ENCODE measurements around the gene CLIP2. TPM values are rescaled to one million over a fixed set of nuclear protein-coding genes. Genes with fewer than 3 reads are reported as not detected.

CLIP2 gene
- total RNA-seq, 1 experiment from 2014 or later, result 39.9 TPM

GRCh38 chr7:74293577-74293908 is 4.3 kb downstream of the CLIP2 start:
- in situ Hi-C loops (cut with HindIII; ENCODE audit: low pct_unique_long_range_greater_than_20kb, low sequenced_read_pairs) (no loop called here), intact Hi-C loops (cut with micrococcal nuclease; ENCODE audit: unreplicated experiment) (no loop called here)
- DNase-seq (ENCODE audit: low read depth, low spot score) (no peak), ATAC-seq (no peak)
- 0 out of 4 replicates have a peak overlapping the region, but pooled peaks of 1 of the 2 experiments have one; percentile 6 for H3K4me3 ChIP-seq (ENCODE audit: low read depth in 2 of 2, low read length in 2 of 2)
- TF ChIP-seq POLR2AphosphoS5 (IDR thresholded peaks at IDR 0.05; ENCODE audit: low read depth, low read length), result no peak
- TF ChIP-seq, protein P1, sequence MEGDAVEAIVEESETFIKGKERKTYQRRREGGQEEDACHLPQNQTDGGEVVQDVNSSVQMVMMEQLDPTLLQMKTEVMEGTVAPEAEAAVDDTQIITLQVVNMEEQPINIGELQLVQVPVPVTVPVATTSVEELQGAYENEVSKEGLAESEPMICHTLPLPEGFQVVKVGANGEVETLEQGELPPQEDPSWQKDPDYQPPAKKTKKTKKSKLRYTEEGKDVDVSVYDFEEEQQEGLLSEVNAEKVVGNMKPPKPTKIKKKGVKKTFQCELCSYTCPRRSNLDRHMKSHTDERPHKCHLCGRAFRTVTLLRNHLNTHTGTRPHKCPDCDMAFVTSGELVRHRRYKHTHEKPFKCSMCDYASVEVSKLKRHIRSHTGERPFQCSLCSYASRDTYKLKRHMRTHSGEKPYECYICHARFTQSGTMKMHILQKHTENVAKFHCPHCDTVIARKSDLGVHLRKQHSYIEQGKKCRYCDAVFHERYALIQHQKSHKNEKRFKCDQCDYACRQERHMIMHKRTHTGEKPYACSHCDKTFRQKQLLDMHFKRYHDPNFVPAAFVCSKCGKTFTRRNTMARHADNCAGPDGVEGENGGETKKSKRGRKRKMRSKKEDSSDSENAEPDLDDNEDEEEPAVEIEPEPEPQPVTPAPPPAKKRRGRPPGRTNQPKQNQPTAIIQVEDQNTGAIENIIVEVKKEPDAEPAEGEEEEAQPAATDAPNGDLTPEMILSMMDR (IDR thresholded peaks at IDR 0.05), result no peak
- no peak for TF ChIP-seq TCF7L2 (IDR thresholded peaks at IDR 0.05; ENCODE audit: low read depth, low read length)
- TF ChIP-seq SIN3A (IDR thresholded peaks at IDR 0.05; ENCODE audit: borderline replicate concordance, insufficient read depth, low read depth, low read length), result no peak
- TF ChIP-seq REST (IDR thresholded peaks at IDR 0.05; ENCODE audit: insufficient read depth in 1 of 2, low read depth in 2 of 2, low read length in 1 of 2), result no peak
- ChIA-PET POLR2A (no interaction called here), CTCF (no interaction called here)
- H3K4me1 ChIP-seq (ENCODE audit: control insufficient read depth, insufficient read depth, low read length), result peaks cover 32% of the 10 kb centered on the region
- no peaks in the 10 kb centered on the region for H3K9me3 ChIP-seq (ENCODE audit: control insufficient read depth, insufficient read depth, low read depth, low read length)
- BruUV-seq (replicated peaks), result no TSS peak
- no peaks in the 10 kb centered on the region for H3K36me3 ChIP-seq (ENCODE audit: control insufficient read depth, insufficient read depth, low read length)
- no peaks in the 10 kb centered on the region for H3K27me3 ChIP-seq (ENCODE audit: control insufficient read depth, insufficient read depth, low read length)
- H3K27ac ChIP-seq (ENCODE audit: low read length), result peak overlapping the region; percentile 66; the same call in 1 of the 2 replicates

DNA sequence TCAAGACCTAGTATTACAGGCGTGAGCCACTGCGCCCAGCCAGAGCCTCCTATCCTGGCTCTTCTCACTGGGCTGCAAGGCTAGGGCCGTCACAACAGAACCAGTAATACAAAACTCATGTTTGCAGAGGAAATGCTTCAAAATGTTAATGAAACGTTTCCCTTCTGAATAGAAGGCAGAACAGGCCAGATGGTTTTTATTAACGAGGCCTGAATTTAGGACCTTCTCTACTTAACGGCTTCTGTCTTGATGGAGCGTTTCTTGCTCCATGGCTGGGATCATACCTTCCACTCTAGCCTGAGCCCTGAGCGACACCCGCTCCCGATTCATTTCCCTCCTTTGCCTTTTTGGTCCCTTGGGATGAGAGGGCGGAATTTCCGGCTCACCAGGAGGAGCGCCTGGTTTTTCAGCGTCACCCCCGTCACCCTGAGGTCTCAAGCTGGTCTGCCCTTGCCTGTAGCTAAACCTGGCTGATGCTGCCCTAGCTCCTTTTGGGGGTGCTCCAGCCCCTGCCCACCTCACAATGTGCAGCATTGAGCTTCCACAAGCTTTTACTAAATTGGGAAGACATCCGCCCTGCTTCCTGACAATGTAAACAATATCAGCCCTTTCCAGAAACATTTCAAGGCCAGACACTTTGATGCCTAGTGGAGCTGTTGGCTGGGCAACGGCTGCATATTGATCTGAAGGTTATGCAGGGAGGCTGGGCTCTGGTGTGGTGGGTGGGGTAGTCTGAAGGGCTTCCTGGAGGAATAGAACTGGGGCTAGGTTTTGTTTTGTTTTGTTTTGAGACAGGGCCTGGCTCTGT is 5.2 kb downstream of the CLIP2 start:
- TF ChIP-seq POLR2AphosphoS5 (IDR thresholded peaks at IDR 0.05; ENCODE audit: low read depth, low read length) (no peak), TCF7L2 (IDR thresholded peaks at IDR 0.05; ENCODE audit: low read depth, low read length) (no peak), REST (IDR thresholded peaks at IDR 0.05; ENCODE audit: insufficient read depth in 1 of 2, low read depth in 2 of 2, low read length in 1 of 2) (no peak), SIN3A (IDR thresholded peaks at IDR 0.05; ENCODE audit: borderline replicate concordance, insufficient read depth, low read depth, low read length) (no peak)
- TF ChIP-seq, protein P1 (IDR thresholded peaks at IDR 0.05), result no peak
- no peak for DNase-seq (ENCODE audit: low read depth, low spot score)
- peaks cover 31% of the 10 kb centered on the region for H3K4me1 ChIP-seq (ENCODE audit: control insufficient read depth, insufficient read depth, low read length)
- 0 out of 2 replicates have a peak overlapping the region, but pooled peaks have one; percentile 9 for H3K27ac ChIP-seq (ENCODE audit: low read length)
- ChIA-PET CTCF (interaction anchor here (0.6 kb wide), 1 partner anchor 105 kb away, joined by 4 read pairs; no protein-coding TSS in a partner anchor), POLR2A (no interaction called here)
- ATAC-seq, result no peak
- H3K9me3 ChIP-seq (ENCODE audit: control insufficient read depth, insufficient read depth, low read depth, low read length), result no peaks in the 10 kb centered on the region
- intact Hi-C loops (cut with micrococcal nuclease; ENCODE audit: unreplicated experiment) (no loop called here), in situ Hi-C loops (cut with HindIII; ENCODE audit: low pct_unique_long_range_greater_than_20kb, low sequenced_read_pairs) (no loop called here)
- no peak overlapping the region for H3K4me3 ChIP-seq (ENCODE audit: low read depth in 2 of 2, low read length in 2 of 2)
- H3K27me3 ChIP-seq (ENCODE audit: control insufficient read depth, insufficient read depth, low read length), result no peaks in the 10 kb centered on the region
- no peaks in the 10 kb centered on the region for H3K36me3 ChIP-seq (ENCODE audit: control insufficient read depth, insufficient read depth, low read length)
- no TSS peak for BruUV-seq (replicated peaks)

All from Panc1 (cell line).